WI38 (cell line): ENCODE measurements around the gene SF3B1.
A peak's percentile ranks its signal among the peaks of the same experiment; 100 is the strongest.

ENCODE experiments used
- H3K4me3 ChIP-seq: 2 replicates; pipeline ENCODE4 v1.5.1; 2011; ENCODE audit warnings: low read depth, mild to moderate bottlenecking, control low read depth, low read length
- CTCF ChIP-seq: IDR thresholded peaks from 2 replicates; pipeline ENCODE4 v1.5.1; 2012; ENCODE audit warnings: low read depth, mild to moderate bottlenecking, control low read depth, low read length

Gene SF3B1

DNA sequence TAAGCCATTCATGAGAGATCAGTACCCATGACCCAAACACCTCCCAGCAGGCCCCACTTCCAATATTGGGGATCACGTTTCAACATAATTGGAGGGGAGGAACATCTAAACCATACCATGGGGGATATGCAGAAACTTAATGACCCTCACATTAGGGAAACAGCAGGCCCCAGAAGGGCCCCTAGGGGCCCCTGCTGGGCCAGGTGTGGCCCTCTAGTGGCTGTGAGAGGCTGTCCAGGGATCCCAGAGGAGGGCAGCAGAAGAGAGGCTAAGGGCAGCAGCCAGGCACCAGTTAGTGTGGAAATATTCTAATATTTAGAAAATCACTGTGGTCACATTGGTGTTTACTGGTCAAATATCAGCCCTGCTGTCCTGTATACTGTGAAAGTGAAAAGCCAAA is 75.0 kb downstream of the SF3B1 start:
- no peak for TF ChIP-seq CTCF
- H3K4me3 ChIP-seq: no peak overlapping the region

- no peak overlapping the region for H3K4me3 ChIP-seq
- TF ChIP-seq CTCF: no peak
Measured at GRCh38 chr2:197358931-197359330, 75.9 kb downstream of the SF3B1 start.

DNA sequence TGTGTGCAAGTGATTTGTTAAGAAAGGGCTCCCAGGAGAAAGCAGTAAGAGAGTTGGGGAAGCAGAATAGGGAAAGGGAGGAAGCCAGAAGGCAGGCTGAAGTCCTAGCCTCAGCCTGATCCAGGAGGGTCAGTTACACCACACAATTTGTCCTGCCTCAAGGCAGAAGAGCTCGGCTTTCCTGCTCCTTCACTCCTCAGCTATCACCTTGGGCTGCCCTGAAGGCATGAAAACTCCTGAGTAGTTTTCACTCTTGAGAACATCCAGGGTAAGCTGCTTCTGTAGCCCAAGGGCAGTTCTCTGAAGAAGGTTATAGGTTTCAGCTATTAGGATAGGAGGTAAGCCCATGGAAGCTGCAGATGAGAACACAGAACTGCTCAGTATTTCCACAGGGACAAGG is 76.8 kb downstream of the SF3B1 start:
- H3K4me3 ChIP-seq: no peak overlapping the region
- TF ChIP-seq CTCF: no peak

- TF ChIP-seq CTCF: peak; percentile 34
- H3K4me3 ChIP-seq: no peak overlapping the region
Measured at GRCh38 chr2:197356136-197356535, 78.7 kb downstream of the SF3B1 start.

- TF ChIP-seq CTCF: no peak
- H3K4me3 ChIP-seq: no peak overlapping the region
Measured at GRCh38 chr2:197354169-197354558, 80.7 kb downstream of the SF3B1 start.

GRCh38 chr2:197353393-197354168 is 81.2 kb downstream of the SF3B1 start:
- no peak for TF ChIP-seq CTCF
- H3K4me3 ChIP-seq: no peak overlapping the region

DNA sequence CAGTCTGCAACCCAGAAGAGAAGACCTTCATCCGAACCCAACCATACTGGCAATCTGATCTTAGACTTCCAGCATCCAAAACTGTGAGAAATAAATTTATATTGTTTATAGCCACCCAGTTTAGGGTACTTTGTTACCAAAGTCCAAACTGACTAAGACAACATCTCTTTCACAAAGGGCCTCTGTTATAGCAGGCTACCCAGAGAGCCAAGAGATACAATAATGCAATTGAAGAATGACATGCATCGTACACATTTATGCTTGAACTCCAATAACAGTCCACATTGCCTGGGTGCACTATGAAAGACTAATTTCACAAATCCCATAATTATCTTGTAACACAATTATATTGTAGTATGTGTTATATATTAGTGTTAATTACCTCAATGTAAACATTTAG is 85.1 kb downstream of the SF3B1 start:
- no peak for TF ChIP-seq CTCF
- no peak overlapping the region for H3K4me3 ChIP-seq
